Measurements from ENCODE around the gene TAMM41.
"Not testable (repeated sequence)": the region's sequence is repeated elsewhere in the genome, so short reads cannot be mapped to it uniquely, and the experiment has no call there.

The TAMM41 gene, protein sequence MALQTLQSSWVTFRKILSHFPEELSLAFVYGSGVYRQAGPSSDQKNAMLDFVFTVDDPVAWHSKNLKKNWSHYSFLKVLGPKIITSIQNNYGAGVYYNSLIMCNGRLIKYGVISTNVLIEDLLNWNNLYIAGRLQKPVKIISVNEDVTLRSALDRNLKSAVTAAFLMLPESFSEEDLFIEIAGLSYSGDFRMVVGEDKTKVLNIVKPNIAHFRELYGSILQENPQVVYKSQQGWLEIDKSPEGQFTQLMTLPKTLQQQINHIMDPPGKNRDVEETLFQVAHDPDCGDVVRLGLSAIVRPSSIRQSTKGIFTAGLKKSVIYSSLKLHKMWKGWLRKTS

DNA sequence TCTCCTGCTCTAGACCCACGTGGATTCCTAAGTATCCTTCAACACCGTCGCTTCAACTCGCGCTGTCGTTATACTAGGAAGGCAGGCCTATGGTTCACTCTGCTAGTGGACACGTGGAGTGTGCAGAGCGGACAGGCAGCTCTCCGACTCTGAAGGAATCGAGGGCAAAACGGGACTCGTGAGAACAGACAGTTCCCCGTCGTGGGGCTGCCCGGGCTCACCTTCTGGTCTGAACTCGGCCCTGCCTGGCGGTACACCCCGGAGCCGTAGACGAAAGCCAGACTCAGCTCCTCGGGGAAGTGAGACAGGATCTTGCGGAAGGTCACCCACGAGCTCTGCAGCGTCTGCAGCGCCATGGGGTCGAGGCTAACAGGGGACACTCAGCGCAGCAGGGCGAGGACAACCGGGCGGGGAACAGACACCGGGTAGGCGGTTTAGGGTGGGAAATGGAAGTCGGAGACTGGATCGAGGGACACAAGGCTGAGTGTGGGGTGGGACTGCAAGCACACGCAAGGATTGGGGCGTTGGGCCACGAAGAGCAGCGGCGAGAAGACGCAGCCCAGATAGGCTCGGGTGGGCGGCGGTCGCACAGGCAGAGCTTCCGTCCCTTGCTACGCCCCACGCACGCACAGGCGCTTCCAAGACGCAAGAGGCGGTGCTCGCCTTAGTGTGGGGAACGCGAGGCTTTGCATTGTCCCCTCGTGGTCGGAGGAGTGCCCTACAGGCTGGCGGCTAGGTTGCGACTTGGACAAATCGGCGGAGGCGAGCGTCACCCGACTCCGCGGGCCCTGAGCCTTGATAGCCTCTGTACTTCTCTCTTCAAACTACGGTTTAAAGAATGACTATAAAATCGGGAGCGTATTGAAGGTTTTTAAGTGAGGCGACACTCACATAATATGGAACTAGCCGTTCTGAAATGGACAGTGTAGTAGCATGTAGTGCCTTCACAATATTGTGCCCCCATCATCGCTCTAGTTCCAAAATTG, at the start of gene TAMM41:
Gene TAMM41, minus strand, starts transcription at position 605 of the 986 bp plus-strand sequence. Its CDS starts 249 bp downstream, at position 356.
- peak; percentile 93 for DNase-seq (ENCODE audit: low spot score)

GRCh38 chr3:11878837-11879236, 32.2 kb upstream of the TAMM41 start:
- no peak for DNase-seq (ENCODE audit: low spot score)

DNA sequence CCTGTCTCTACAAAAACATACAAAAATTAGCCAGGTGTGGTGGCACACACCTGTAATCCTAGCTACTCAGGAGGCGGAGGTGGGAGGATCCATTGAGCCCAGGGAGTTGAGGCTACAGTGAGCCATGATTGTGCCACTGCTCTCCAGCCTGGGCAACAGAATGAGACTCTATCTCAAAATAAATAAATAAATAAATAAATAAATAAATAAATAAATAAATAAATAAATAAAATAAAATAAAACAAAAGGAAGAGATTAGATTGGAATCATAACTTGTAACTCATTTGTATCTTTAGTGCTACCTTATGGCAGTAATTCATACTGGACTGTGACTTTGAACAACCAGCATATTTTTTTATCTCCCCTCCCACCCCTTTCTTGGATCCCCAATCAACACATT, 28.0 kb upstream of the TAMM41 start:
- DNase-seq (ENCODE audit: low spot score), result not testable (repeated sequence)

- not testable (repeated sequence) for DNase-seq (ENCODE audit: low spot score)
These were observed 17.1 kb upstream of the TAMM41 start for GRCh38 chr3:11863739-11864138.

DNA sequence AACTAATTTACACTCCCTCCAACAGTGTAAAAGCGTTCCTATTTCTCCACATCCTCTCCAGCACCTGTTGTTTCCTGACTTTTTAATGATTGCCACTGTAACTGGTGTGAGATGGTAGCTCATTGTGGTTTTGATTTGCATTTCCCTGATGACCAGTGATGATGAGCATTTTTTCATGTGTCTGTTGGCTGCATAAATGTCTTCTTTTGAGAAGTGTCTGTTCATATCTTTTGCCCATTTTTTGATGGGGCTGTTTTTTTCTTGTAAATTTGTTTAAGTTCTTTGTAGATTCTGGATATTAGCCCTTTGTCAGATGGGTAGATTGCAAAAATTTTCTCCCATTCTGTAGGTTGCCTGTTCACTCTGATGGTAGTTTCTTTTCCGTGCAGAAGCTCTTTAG, 15.9 kb upstream of the TAMM41 start:
- not testable (repeated sequence) for DNase-seq (ENCODE audit: low spot score)

DNA sequence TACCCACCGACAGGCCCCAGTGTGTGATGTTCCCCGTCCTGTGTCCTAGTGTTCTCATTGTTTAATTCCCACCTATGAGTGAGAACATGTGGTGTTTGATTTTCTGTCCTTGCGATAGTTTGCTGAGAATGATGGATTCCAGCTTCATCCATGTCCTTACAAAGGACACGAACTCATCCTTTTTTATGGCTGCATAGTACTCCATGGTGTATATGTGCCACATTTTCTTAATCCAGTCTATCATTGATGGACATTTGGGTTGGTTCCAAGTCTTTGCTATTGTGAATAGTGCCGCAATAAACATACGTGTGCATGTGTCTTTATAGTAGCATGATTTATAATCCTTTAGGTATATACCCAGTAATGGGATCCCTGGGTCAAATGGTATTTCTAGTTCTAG, 15.5 kb upstream of the TAMM41 start:
- not testable (repeated sequence) for DNase-seq (ENCODE audit: low spot score)

- DNase-seq (ENCODE audit: low spot score), result not testable (repeated sequence)
These were observed 13.5 kb upstream of the TAMM41 start for GRCh38 chr3:11860213-11860612.

- DNase-seq (ENCODE audit: low spot score), result no peak
These were observed 6.8 kb upstream of the TAMM41 start for GRCh38 chr3:11853450-11853849.

DNA sequence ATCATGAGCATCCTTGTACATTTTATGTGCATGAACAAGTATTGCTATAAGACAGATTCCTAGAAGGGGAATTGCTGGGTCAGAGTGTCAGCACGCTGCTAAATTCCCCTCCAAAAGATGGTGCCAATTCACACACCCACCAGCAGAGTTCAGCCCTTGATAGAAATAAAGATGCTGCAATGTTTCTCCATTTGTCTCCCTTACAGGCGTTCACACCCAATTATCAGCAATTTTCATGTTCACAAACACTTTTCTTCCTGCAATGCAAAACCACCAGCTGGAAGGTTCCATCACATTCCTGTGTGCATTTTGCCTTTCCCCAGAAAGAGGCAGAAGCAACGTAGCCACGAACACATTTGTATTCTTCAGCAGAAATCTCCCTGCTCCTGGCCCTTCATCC, 3.3 kb upstream of the TAMM41 start:
- DNase-seq (ENCODE audit: low spot score), result no peak

- DNase-seq (ENCODE audit: low spot score), result peak; percentile 43
These were observed 922 bp upstream of the TAMM41 start for GRCh38 chr3:11847607-11848006.

GRCh38 chr3:11845651-11846050, 1.0 kb downstream of the TAMM41 start:
- DNase-seq (ENCODE audit: low spot score), result no peak

- DNase-seq (ENCODE audit: low spot score), result no peak
These were observed 1.8 kb downstream of the TAMM41 start for GRCh38 chr3:11844891-11845290.

DNA sequence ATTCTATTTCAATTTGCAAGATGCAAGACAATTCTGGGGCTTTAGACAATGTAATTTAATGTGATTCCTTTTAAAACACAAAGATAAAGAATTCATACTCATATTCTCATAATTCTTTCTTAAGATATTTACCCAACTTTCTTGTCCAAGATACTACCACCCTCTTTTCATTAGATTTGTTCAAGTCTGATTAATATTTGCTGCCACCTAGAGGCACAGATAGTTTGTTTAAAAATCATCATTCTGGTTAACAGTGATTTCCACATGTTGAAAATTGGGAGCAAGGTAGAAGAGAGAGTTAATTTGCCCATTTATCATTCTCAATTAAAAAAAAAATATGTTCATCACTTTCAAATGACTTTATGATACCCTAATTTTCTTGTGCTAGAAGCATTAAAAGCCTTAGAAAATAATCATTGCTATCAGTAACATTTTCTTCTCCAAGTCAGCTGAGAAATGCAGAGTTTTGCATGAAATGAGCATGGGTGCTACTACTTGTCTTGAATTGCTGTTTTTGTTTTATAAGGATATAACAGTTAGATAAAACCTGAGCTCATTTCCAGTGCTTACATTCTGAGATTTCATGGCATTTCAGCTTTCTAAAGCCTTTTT, 11.6 kb downstream of the TAMM41 start:
- DNase-seq (ENCODE audit: low spot score), result peak; percentile 40

- no peak for DNase-seq (ENCODE audit: low spot score)
These were observed 13.4 kb downstream of the TAMM41 start for GRCh38 chr3:11832981-11833905.

DNA sequence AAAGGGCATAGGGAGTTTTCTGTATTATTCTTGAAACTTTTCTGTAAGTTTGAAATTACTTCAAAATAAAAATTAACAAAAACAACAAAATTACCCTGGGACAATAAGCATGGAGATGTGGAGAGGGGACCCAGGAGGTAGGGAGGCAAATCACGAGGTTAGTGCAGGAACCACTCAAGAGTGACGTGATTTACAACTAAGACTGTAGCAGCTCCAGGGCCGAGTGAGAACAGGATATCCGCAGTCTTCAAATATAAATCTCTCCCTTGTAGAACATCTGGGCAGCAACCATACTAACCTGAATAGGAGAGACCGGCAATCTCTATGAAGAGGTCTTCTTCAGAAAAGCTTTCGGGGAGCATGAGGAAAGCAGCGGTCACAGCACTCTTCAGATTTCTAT, 17.3 kb downstream of the TAMM41 start:
- DNase-seq (ENCODE audit: low spot score), result no peak

DNA sequence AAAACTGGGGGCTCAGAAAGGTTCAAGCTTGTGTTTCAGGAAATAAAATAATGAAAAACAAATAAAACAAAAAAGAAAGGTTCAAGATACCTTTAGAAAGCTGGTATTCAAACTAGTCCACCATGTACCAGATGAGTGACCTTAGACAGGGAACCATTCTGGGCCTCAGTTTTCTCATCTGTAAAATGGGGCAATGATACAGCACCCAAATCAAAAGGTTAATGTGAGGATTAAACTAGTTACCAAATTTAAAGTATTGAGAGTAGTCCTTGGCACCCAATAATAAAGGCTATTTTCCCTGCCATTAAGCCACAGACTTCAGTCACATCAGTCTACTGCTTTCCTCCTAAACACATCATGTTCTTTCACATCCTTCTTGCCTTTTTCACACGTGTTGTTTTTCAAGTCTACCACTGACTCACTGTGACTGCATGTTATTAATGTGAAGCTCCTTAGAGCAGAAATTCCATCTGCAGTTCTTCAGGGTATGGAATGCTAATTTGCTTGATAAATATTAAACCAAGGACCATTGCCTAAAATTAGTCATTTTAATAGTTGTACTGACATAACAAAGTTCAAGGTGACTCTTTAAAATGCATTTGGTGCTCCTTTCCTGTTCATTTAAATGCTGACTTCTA, 19.9 kb downstream of the TAMM41 start:
- no peak for DNase-seq (ENCODE audit: low spot score)

- DNase-seq (ENCODE audit: low spot score), result no peak
These were observed 21.4 kb downstream of the TAMM41 start for GRCh38 chr3:11825301-11825700.

- DNase-seq (ENCODE audit: low spot score), result no peak
These were observed 26.1 kb downstream of the TAMM41 start for GRCh38 chr3:11820531-11821041.

- no peak for DNase-seq (ENCODE audit: low spot score)
These were observed 27.5 kb downstream of the TAMM41 start for GRCh38 chr3:11819146-11819689.

GRCh38 chr3:11818033-11818432, 28.7 kb downstream of the TAMM41 start:
- no peak for DNase-seq (ENCODE audit: low spot score)

Measured in HuH-7 (cell line).